PC-9 (cell line): ENCODE measurements around the gene TBC1D5. TPM values are rescaled to one million over a fixed set of nuclear protein-coding genes. Genes with fewer than 3 reads are reported as not detected.
"Not testable (repeated sequence)": the region's sequence is repeated elsewhere in the genome, so short reads cannot be mapped to it uniquely, and the experiment has no call there.

Experiments
- BruUV-seq: library from RNA; stranded (reverse); fragments of 400-500 nt; replicated peaks from 2 replicates; lab custom pipeline; 2021; lab: Mats Ljungman, UMichigan
- CTCF ChIA-PET: fragments of 300-600 bp; sonication (Branson Sonifier 250); formaldehyde crosslinking; loops from one replicate; lab custom pipeline; 2022; ENCODE audit warnings: antibody characterized with exemption; lab: Charles Lee
- POLR2A ChIA-PET: fragments of 300-600 bp; sonication (Branson Sonifier 250); formaldehyde crosslinking; loops from one replicate; lab custom pipeline; 2022; ENCODE audit warnings: antibody characterized with exemption; ENCODE audit not compliant: unreplicated experiment; lab: Charles Lee
- DNase-seq, 2 experiments: peaks; one replicate each; pipeline versions ENCODE4 v3.0.0 to v3.0.0-alpha.2; 2015 to 2022; ENCODE audit warnings: mixed read lengths in 1 of 2
- H2AFZ ChIP-seq: fragments of 200-600 bp; sonication (generic); 2 replicates; pipeline ENCODE4 v1.8.1; 2017; ENCODE audit warnings: antibody characterized with exemption
- H3F3A ChIP-seq: fragments of 200-600 bp; sonication (generic); 2 replicates; pipeline ENCODE4 v1.8.1; 2017; ENCODE audit warnings: antibody characterized with exemption, mild to moderate bottlenecking, low read depth; ENCODE audit not compliant: insufficient read depth
- H3K27ac ChIP-seq: fragments of 200-600 bp; sonication (generic); 2 replicates; pipeline ENCODE4 v1.6.1; 2016; ENCODE audit warnings: mixed run types
- H3K27me3 ChIP-seq: fragments of 200-600 bp; sonication (generic); 2 replicates; pipeline ENCODE4 v1.6.1; 2016; ENCODE audit warnings: low read depth, mixed run types; ENCODE audit not compliant: insufficient read depth
- H3K36me3 ChIP-seq: fragments of 200-600 bp; sonication (generic); 2 replicates; pipeline ENCODE4 v1.6.1; 2016; ENCODE audit warnings: low read depth, mixed run types
- H3K4me1 ChIP-seq: fragments of 200-600 bp; sonication (generic); replicated peaks from 2 replicates; pipeline ENCODE4 v1.6.1; 2016; ENCODE audit warnings: mixed run types; ENCODE audit not compliant: insufficient read depth
- H3K4me2 ChIP-seq: fragments of 200-600 bp; sonication (generic); 2 replicates; pipeline ENCODE4 v1.6.1; 2017; ENCODE audit warnings: mixed run types
- H3K4me3 ChIP-seq: fragments of 200-600 bp; sonication (generic); 2 replicates; pipeline ENCODE4 v1.6.1; 2016; ENCODE audit warnings: mixed run types
- H3K79me2 ChIP-seq: fragments of 200-600 bp; sonication (generic); 2 replicates; pipeline ENCODE4 v1.6.1; 2017; ENCODE audit warnings: low read depth, mixed run types
- H3K9me2 ChIP-seq: fragments of 200-600 bp; sonication (generic); 2 replicates; pipeline ENCODE4 v1.8.1; 2017; ENCODE audit warnings: mild to moderate bottlenecking; ENCODE audit not compliant: insufficient read depth
- H3K9me3 ChIP-seq: fragments of 200-600 bp; sonication (generic); 2 replicates; pipeline ENCODE4 v1.8.1; 2016; ENCODE audit warnings: low read depth; ENCODE audit not compliant: insufficient read depth
- H4K20me1 ChIP-seq: fragments of 200-600 bp; sonication (generic); 2 replicates; pipeline ENCODE4 v1.8.1; 2017; ENCODE audit not compliant: insufficient read depth
- EZH2 ChIP-seq: fragments of 200-600 bp; sonication (generic); IDR thresholded peaks from 2 replicates; pipeline ENCODE4 v1.8.0; 2017; ENCODE audit warnings: antibody characterized with exemption, low read depth
- intact Hi-C: fragments of 100-400 bp; cut with micrococcal nuclease; formaldehyde crosslinking; loops from one replicate; pipeline ENCODE4 v1.10.0; 2022; ENCODE audit not compliant: unreplicated experiment
- total RNA-seq: library from RNA; stranded (reverse); gene quantifications from 2 replicates; pipeline ENCODE4 v1.2.3, GENCODE V29; 2021
- TF ChIP-seq, protein P1 (sequence below): fragments of 200-600 bp; sonication (generic); conservative IDR thresholded peaks from 2 replicates; pipeline ENCODE4 v1.6.1; 2017; ENCODE audit warnings: mixed run types, antibody characterized with exemption, mild to moderate bottlenecking, moderate library complexity

Gene TBC1D5
- total RNA-seq, 1 experiment from 2014 or later, result 54.0 TPM

DNA sequence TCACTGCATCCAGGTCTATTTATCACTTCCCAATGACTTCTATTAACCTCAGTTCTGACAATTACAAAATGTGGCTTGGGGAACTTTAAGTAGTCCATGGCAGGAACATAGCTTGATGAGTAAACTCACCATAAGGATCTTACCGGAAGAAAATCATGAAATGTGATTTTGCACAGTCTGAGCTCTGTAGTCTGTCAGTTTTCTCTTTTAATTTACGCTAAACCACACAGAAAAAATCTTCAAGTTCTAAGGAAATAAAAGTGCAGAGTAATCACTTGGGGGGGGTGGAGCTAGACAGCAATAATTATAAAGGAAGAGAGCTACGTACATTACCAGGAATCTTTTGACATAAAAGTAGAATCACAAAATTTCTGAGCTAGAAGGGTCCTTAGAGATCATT is 9.2 kb downstream of the TBC1D5 start:
- Histone ChIP-seq H3F3A (0 out of 2 replicates have a peak, but pooled peaks cover 4% of the 10 kb centered on the region), H3K27me3 (no peaks in the 10 kb centered on the region), H3K9me3 (no peaks in the 10 kb centered on the region; the same call in 1 of the 2 replicates), H4K20me1 (no peaks in the 10 kb centered on the region), H2AFZ (no peak overlapping the region), H3K79me2 (peaks cover 32% of the 10 kb centered on the region), H3K27ac (no peak overlapping the region), H3K4me1 (no peaks in the 10 kb centered on the region), H3K9me2 (no peaks in the 10 kb centered on the region), H3K4me3 (no peak overlapping the region), H3K4me2 (no peak overlapping the region), H3K36me3 (no peaks in the 10 kb centered on the region; the same call in 1 of the 2 replicates)
- CTCF ChIA-PET, result no interaction called here
- no TSS peak for BruUV-seq
- intact Hi-C loops, result no loop called here
- TF ChIP-seq EZH2, result no peak
- TF ChIP-seq, protein P1, sequence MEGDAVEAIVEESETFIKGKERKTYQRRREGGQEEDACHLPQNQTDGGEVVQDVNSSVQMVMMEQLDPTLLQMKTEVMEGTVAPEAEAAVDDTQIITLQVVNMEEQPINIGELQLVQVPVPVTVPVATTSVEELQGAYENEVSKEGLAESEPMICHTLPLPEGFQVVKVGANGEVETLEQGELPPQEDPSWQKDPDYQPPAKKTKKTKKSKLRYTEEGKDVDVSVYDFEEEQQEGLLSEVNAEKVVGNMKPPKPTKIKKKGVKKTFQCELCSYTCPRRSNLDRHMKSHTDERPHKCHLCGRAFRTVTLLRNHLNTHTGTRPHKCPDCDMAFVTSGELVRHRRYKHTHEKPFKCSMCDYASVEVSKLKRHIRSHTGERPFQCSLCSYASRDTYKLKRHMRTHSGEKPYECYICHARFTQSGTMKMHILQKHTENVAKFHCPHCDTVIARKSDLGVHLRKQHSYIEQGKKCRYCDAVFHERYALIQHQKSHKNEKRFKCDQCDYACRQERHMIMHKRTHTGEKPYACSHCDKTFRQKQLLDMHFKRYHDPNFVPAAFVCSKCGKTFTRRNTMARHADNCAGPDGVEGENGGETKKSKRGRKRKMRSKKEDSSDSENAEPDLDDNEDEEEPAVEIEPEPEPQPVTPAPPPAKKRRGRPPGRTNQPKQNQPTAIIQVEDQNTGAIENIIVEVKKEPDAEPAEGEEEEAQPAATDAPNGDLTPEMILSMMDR, result no peak
- POLR2A ChIA-PET, result no interaction called here
- DNase-seq, result no peak

DNA sequence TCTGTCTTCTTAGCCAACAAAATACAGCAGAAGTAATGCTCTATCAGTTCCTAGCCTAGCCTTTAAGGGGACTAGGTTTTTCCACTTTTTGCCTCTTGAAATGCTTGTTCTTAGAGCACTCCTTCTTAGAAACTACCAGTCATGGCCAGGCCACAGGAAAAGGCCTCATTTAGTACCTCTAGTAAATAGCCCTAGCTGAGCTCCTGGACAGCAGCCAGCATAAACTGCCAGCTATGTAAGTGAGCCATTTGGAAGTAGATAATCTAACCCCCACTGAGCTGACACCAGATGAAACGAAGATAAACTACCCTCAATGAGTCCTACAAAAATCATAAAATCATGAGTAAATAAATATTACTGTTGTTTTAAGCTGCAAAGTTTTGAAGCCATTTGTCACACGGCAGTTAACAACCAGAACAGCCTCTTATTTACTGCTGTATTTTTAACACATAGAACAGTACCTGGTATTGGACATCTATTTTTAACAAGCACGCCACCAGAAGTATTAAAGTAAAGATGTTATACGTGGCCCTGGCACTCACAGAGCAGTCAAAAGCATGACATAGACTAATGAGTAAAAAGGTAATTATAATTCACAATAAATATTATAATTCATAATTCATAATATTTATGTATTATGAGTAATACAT is 12.0 kb downstream of the TBC1D5 start:
- no peak overlapping the region for H3K4me2 ChIP-seq
- H3K36me3 ChIP-seq, result no peaks in the 10 kb centered on the region; the same call in 1 of the 2 replicates
- 0 out of 2 replicates have a peak, but pooled peaks cover 4% of the 10 kb centered on the region for H3F3A ChIP-seq
- 0 out of 2 replicates have a peak, but pooled peaks cover 22% of the 10 kb centered on the region for H3K79me2 ChIP-seq
- H4K20me1 ChIP-seq, result no peaks in the 10 kb centered on the region
- H2AFZ ChIP-seq, result no peak overlapping the region
- intact Hi-C loops, result no loop called here
- POLR2A ChIA-PET, result interaction anchor here (0.6 to 0.7 kb wide), 2 partner anchors 12 to 91 kb away, joined by 6 to 7 read pairs; partner anchors contain the start of gene TBC1D5
- TF ChIP-seq EZH2, result no peak
- TF ChIP-seq, protein P1, result no peak
- BruUV-seq, result no TSS peak
- H3K27ac ChIP-seq, result no peak overlapping the region
- no peak overlapping the region for H3K4me3 ChIP-seq
- H3K27me3 ChIP-seq, result no peaks in the 10 kb centered on the region
- H3K9me3 ChIP-seq, result no peaks in the 10 kb centered on the region; the same call in none of the 2 replicates
- CTCF ChIA-PET, result interaction anchor here (0.6 kb wide), 1 partner anchor 17 kb away, joined by 13 read pairs; no protein-coding TSS in a partner anchor
- peak in 1 of 2 experiments; percentile 26 for DNase-seq
- no peaks in the 10 kb centered on the region for H3K4me1 ChIP-seq
- 0 out of 2 replicates have a peak, but pooled peaks cover 6% of the 10 kb centered on the region for H3K9me2 ChIP-seq

DNA sequence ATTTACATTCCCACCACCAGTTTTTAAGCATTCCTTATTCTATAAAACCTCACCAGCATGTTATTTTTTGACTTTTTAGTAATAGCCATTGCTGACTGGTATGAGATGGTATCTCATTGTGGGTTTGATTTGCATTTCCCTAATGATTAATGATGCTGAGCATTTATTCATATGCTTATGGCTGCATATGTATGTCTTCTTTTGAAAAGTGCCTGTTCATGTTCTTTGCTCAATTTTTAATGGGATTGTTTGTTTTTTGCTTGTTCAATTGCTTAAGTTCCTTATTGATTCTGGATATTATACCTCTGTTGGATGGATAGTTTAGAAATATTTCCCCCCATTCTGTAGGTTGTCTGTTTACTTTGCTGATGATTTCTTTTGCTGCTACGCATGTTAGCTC is 16.1 kb downstream of the TBC1D5 start:
- Histone ChIP-seq H3K4me3 (no peak overlapping the region), H4K20me1 (no peaks in the 10 kb centered on the region), H3K36me3 (no peaks in the 10 kb centered on the region; the same call in 1 of the 2 replicates), H3K27me3 (no peaks in the 10 kb centered on the region), H3K79me2 (0 out of 2 replicates have a peak, but pooled peaks cover 8% of the 10 kb centered on the region), H3F3A (0 out of 2 replicates have a peak, but pooled peaks cover 4% of the 10 kb centered on the region), H3K4me2 (no peak overlapping the region), H3K27ac (no peak overlapping the region), H3K4me1 (no peaks in the 10 kb centered on the region), H3K9me3 (no peaks in the 10 kb centered on the region; the same call in 1 of the 2 replicates), H2AFZ (no peak overlapping the region), H3K9me2 (0 out of 2 replicates have a peak, but pooled peaks cover 6% of the 10 kb centered on the region)
- BruUV-seq, result no TSS peak
- POLR2A ChIA-PET, result no interaction called here
- CTCF ChIA-PET, result no interaction called here
- TF ChIP-seq, protein P1, result no peak
- no peak for TF ChIP-seq EZH2
- intact Hi-C loops, result loop anchor here (5.0 kb wide), 1 partner anchor 79 kb away; no protein-coding TSS in a partner anchor
- no peak for DNase-seq

DNA sequence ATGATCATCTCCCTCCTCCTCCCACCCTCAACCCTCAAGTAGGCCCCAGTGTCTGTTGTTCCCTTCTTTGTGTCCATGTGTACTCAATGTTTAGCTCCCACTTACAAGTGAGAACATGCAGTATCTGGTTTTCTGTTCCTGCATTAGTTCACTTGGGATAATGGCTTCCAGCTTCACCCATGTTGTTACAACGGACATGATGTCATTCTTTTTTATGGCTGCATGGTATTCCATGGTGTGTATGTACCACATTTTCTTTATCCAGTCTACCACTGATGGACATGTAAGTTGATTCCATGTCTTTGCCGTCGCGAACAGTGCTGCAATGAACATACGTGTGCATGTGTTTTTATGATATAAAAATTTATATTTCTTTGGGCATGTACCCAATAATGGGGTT is 16.6 kb downstream of the TBC1D5 start:
- H3K4me1 ChIP-seq, H3K27ac ChIP-seq, H2AFZ ChIP-seq, H3F3A ChIP-seq, BruUV-seq, DNase-seq, CTCF ChIA-PET, H3K9me2 ChIP-seq, H3K9me3 ChIP-seq, H3K4me2 ChIP-seq, H3K4me3 ChIP-seq, H3K27me3 ChIP-seq, H3K79me2 ChIP-seq, H3K36me3 ChIP-seq, POLR2A ChIA-PET, H4K20me1 ChIP-seq: not testable (repeated sequence)
- intact Hi-C loops, result loop anchor here (5.0 kb wide), 1 partner anchor 79 kb away; no protein-coding TSS in a partner anchor
